Fibroblast of the aortic adventitia (primary cell): Measurements from ENCODE around the gene ABCB10. TPM values are rescaled to one million over a fixed set of nuclear protein-coding genes. Genes with fewer than 3 reads are reported as not detected.
"Not testable (repeated sequence)": the region's sequence is repeated elsewhere in the genome, so short reads cannot be mapped to it uniquely, and the experiment has no call there.

Experiments
- DNase-seq: peaks from one replicate; pipeline ENCODE4 v3.0.0-alpha.2; 2010; ENCODE audit warnings: low read depth
- H3K4me3 ChIP-seq: 2 replicates; pipeline ENCODE4 v1.5.1; 2011; ENCODE audit warnings: low read depth, mild to moderate bottlenecking, control low read depth, low read length, moderate library complexity
- CTCF ChIP-seq: IDR thresholded peaks from 2 replicates; pipeline ENCODE4 v1.5.1; 2011; ENCODE audit warnings: mild to moderate bottlenecking, low read length, control low read depth, inconsistent platforms; ENCODE audit not compliant: insufficient read depth
- total RNA-seq: library from RNA; depleted of rRNA; stranded (reverse); fragments of >200 nt; gene quantifications from 2 replicates; pipeline ENCODE4 v1.2.3, GENCODE V29; 2012; ENCODE audit warnings: low replicate concordance

The ABCB10 gene
- total RNA-seq, 1 donor: 16.8 TPM

- no peak for TF ChIP-seq CTCF
- no peak for DNase-seq
- H3K4me3 ChIP-seq: no peak overlapping the region
Measured at GRCh38 chr1:229531326-229531725, 27.2 kb downstream of the ABCB10 start.

GRCh38 chr1:229529639-229530038, 28.9 kb downstream of the ABCB10 start:
- no peak overlapping the region for H3K4me3 ChIP-seq
- DNase-seq: no peak
- no peak for TF ChIP-seq CTCF

GRCh38 chr1:229526695-229527094, 31.8 kb downstream of the ABCB10 start:
- no peak for DNase-seq
- H3K4me3 ChIP-seq: no peak overlapping the region
- no peak for TF ChIP-seq CTCF

- H3K4me3 ChIP-seq: no peak overlapping the region
- DNase-seq: no peak
- no peak for TF ChIP-seq CTCF
Measured at GRCh38 chr1:229523052-229523451, 35.5 kb downstream of the ABCB10 start.

- H3K4me3 ChIP-seq: no peak overlapping the region
- peak; percentile 72 for DNase-seq
- peak; percentile 88 for TF ChIP-seq CTCF
Measured at GRCh38 chr1:229514578-229515275, 43.8 kb downstream of the ABCB10 start.

- not testable (repeated sequence) for DNase-seq, H3K4me3 ChIP-seq
Measured at GRCh38 chr1:229511625-229512024, 46.9 kb downstream of the ABCB10 start.

GRCh38 chr1:229511201-229511600, 47.3 kb downstream of the ABCB10 start:
- DNase-seq, H3K4me3 ChIP-seq: not testable (repeated sequence)

GRCh38 chr1:229509576-229509975, 48.9 kb downstream of the ABCB10 start:
- no peak for DNase-seq
- no peak overlapping the region for H3K4me3 ChIP-seq
- no peak for TF ChIP-seq CTCF
